Measurements from ENCODE around the gene TAB3.

- TF ChIP-seq CTCF (IDR thresholded peaks at IDR 0.05) (no peak), POLR2A (IDR thresholded peaks at IDR 0.05) (no peak)
Observed at GRCh38 chrX:30822764-30823163, 66.3 kb downstream of the TAB3 start.
